Activated naive CD4-positive, alpha-beta T cell treated with anti-CD3 and anti-CD28 coated beads, Interleukin-2, amount 10 ng/mL, durations not matched to agents 7 days and 5 days (primary cell): ENCODE measurements around the gene TCF19.
A peak's percentile ranks its signal among the peaks of the same experiment; 100 is the strongest.

Experiments used
- CTCF ChIA-PET: fragments of 350-600 bp; sonication (Branson Sonifier 250); formaldehyde crosslinking; loops from one replicate; lab custom pipeline; 2021; ENCODE audit warnings: antibody characterized with exemption; lab: Charles Lee
- DNase-seq: peaks from one replicate; pipeline ENCODE4 v3.0.0-alpha.2; 2020
- H3K27ac Mint-ChIP-seq: one replicate; pipeline ENCODE4 v1.8.0; 2021; ENCODE audit warnings: mild to moderate bottlenecking, moderate library complexity, mixed read lengths
- H3K27me3 Mint-ChIP-seq: one replicate; pipeline ENCODE4 v1.8.0; 2021; ENCODE audit warnings: mild to moderate bottlenecking, mixed read lengths
- H3K36me3 Mint-ChIP-seq: one replicate; pipeline ENCODE4 v1.8.0; 2021; ENCODE audit warnings: mixed read lengths
- H3K4me1 Mint-ChIP-seq: one replicate; pipeline ENCODE4 v1.8.0; 2021; ENCODE audit warnings: mixed read lengths
- H3K4me3 Mint-ChIP-seq: one replicate; pipeline ENCODE4 v1.8.0; 2021; ENCODE audit warnings: mild to moderate bottlenecking, moderate library complexity, mixed read lengths
- H3K9me3 Mint-ChIP-seq: one replicate; pipeline ENCODE4 v1.8.0; 2021; ENCODE audit warnings: mixed read lengths

The TCF19 gene

GRCh38 chr6:31121131-31121790 is 37.1 kb upstream of the TCF19 start:
- H3K27ac Mint-ChIP-seq, result no peak overlapping the region
- H3K27me3 Mint-ChIP-seq, result peaks cover 54% of the 10 kb centered on the region
- no peak for DNase-seq
- H3K4me1 Mint-ChIP-seq, result no peaks in the 10 kb centered on the region
- H3K36me3 Mint-ChIP-seq, result no peaks in the 10 kb centered on the region
- CTCF ChIA-PET, result no interaction called here
- H3K9me3 Mint-ChIP-seq, result no peaks in the 10 kb centered on the region
- no peak overlapping the region for H3K4me3 Mint-ChIP-seq

GRCh38 chr6:31122791-31123706 is 35.3 kb upstream of the TCF19 start:
- DNase-seq, result no peak
- Mint-ChIP-seq H3K27ac (no peak overlapping the region), H3K36me3 (no peaks in the 10 kb centered on the region), H3K4me3 (no peak overlapping the region), H3K9me3 (no peaks in the 10 kb centered on the region), H3K4me1 (no peaks in the 10 kb centered on the region), H3K27me3 (peaks cover 46% of the 10 kb centered on the region)
- CTCF ChIA-PET, result interaction anchor here (1.2 to 1.3 kb wide), 2 partner anchors 12 to 60 kb away, joined by 3 read pairs; no protein-coding TSS in a partner anchor

GRCh38 chr6:31125162-31125561 is 33.2 kb upstream of the TCF19 start:
- H3K4me1 Mint-ChIP-seq, result no peaks in the 10 kb centered on the region
- CTCF ChIA-PET, result no interaction called here
- H3K9me3 Mint-ChIP-seq, result no peaks in the 10 kb centered on the region
- H3K27me3 Mint-ChIP-seq, result peaks cover 54% of the 10 kb centered on the region
- H3K27ac Mint-ChIP-seq, result no peak overlapping the region
- no peak overlapping the region for H3K4me3 Mint-ChIP-seq
- DNase-seq, result no peak
- no peaks in the 10 kb centered on the region for H3K36me3 Mint-ChIP-seq

GRCh38 chr6:31125586-31126363 is 32.6 kb upstream of the TCF19 start:
- no peak for DNase-seq
- Mint-ChIP-seq H3K4me1 (no peaks in the 10 kb centered on the region), H3K27ac (no peak overlapping the region), H3K27me3 (peaks cover 57% of the 10 kb centered on the region), H3K4me3 (no peak overlapping the region), H3K36me3 (no peaks in the 10 kb centered on the region), H3K9me3 (no peaks in the 10 kb centered on the region)
- CTCF ChIA-PET, result interaction anchor here (0.9 to 1.8 kb wide), 4 partner anchors 9 to 241 kb away, joined by 3 to 4 read pairs (median 4); no protein-coding TSS in a partner anchor

- CTCF ChIA-PET, result interaction anchor here (0.9 to 2.1 kb wide), 9 partner anchors 9 to 240 kb away, joined by 3 to 7 read pairs (median 3); no protein-coding TSS in a partner anchor
Observed at GRCh38 chr6:31126396-31127175, 31.8 kb upstream of the TCF19 start.

GRCh38 chr6:31128093-31128676 is 30.2 kb upstream of the TCF19 start:
- no peaks in the 10 kb centered on the region for H3K4me1 Mint-ChIP-seq

More at GRCh38 chr6:31126396-31127175, 31.8 kb upstream of the TCF19 start:
- Mint-ChIP-seq H3K4me1 (no peaks in the 10 kb centered on the region), H3K9me3 (no peaks in the 10 kb centered on the region), H3K4me3 (no peak overlapping the region), H3K36me3 (no peaks in the 10 kb centered on the region), H3K27me3 (peaks cover 57% of the 10 kb centered on the region), H3K27ac (no peak overlapping the region)
- no peak for DNase-seq

GRCh38 chr6:31129130-31129529 is 29.3 kb upstream of the TCF19 start:
- no peak overlapping the region for H3K27ac Mint-ChIP-seq
- no peaks in the 10 kb centered on the region for H3K4me1 Mint-ChIP-seq
- no peak for DNase-seq
- CTCF ChIA-PET, result interaction anchor here (0.9 to 3.0 kb wide), 14 partner anchors 10 to 249 kb away, joined by 3 to 10 read pairs (median 4); no protein-coding TSS in a partner anchor
- peaks cover 39% of the 10 kb centered on the region for H3K27me3 Mint-ChIP-seq
- no peak overlapping the region for H3K4me3 Mint-ChIP-seq
- no peaks in the 10 kb centered on the region for H3K9me3 Mint-ChIP-seq
- H3K36me3 Mint-ChIP-seq, result no peaks in the 10 kb centered on the region

More at GRCh38 chr6:31128093-31128676, 30.2 kb upstream of the TCF19 start:
- CTCF ChIA-PET, result interaction anchor here (0.6 to 3.0 kb wide), 16 partner anchors 9 to 265 kb away, joined by 3 to 10 read pairs (median 4); no protein-coding TSS in a partner anchor
- no peaks in the 10 kb centered on the region for H3K9me3 Mint-ChIP-seq
- H3K27ac Mint-ChIP-seq, result no peak overlapping the region
- peaks cover 46% of the 10 kb centered on the region for H3K27me3 Mint-ChIP-seq
- peak; percentile 85 for DNase-seq
- no peak overlapping the region for H3K4me3 Mint-ChIP-seq
- no peaks in the 10 kb centered on the region for H3K36me3 Mint-ChIP-seq

- CTCF ChIA-PET, result interaction anchor here (2.6 kb wide), 1 partner anchor 61 kb away, joined by 9 read pairs; no protein-coding TSS in a partner anchor
Observed at GRCh38 chr6:31130751-31131150, 27.6 kb upstream of the TCF19 start.

GRCh38 chr6:31131595-31131994 is 26.8 kb upstream of the TCF19 start:
- no peak overlapping the region for H3K27ac Mint-ChIP-seq
- peaks cover 29% of the 10 kb centered on the region for H3K27me3 Mint-ChIP-seq
- CTCF ChIA-PET, result interaction anchor here (0.5 to 2.6 kb wide), 4 partner anchors 14 to 242 kb away, joined by 3 to 9 read pairs (median 4); no protein-coding TSS in a partner anchor

More at GRCh38 chr6:31130751-31131150, 27.6 kb upstream of the TCF19 start:
- Mint-ChIP-seq H3K27me3 (peaks cover 31% of the 10 kb centered on the region), H3K27ac (no peak overlapping the region), H3K4me3 (no peak overlapping the region), H3K36me3 (no peaks in the 10 kb centered on the region), H3K9me3 (no peaks in the 10 kb centered on the region), H3K4me1 (no peaks in the 10 kb centered on the region)
- no peak for DNase-seq

GRCh38 chr6:31132806-31133205 is 25.6 kb upstream of the TCF19 start:
- CTCF ChIA-PET, result no interaction called here
- H3K27me3 Mint-ChIP-seq, result peaks cover 26% of the 10 kb centered on the region
- no peaks in the 10 kb centered on the region for H3K36me3 Mint-ChIP-seq
- no peak overlapping the region for H3K4me3 Mint-ChIP-seq
- H3K9me3 Mint-ChIP-seq, result no peaks in the 10 kb centered on the region
- no peak for DNase-seq
- peaks cover 4% of the 10 kb centered on the region for H3K4me1 Mint-ChIP-seq
- H3K27ac Mint-ChIP-seq, result no peak overlapping the region

More at GRCh38 chr6:31131595-31131994, 26.8 kb upstream of the TCF19 start:
- Mint-ChIP-seq H3K36me3 (no peaks in the 10 kb centered on the region), H3K9me3 (no peaks in the 10 kb centered on the region), H3K4me1 (no peaks in the 10 kb centered on the region), H3K4me3 (no peak overlapping the region)
- no peak for DNase-seq

- no peaks in the 10 kb centered on the region for H3K9me3 Mint-ChIP-seq
- H3K4me3 Mint-ChIP-seq, result no peak overlapping the region
- peaks cover 10% of the 10 kb centered on the region for H3K27me3 Mint-ChIP-seq
- H3K27ac Mint-ChIP-seq, result no peak overlapping the region
- peaks cover 4% of the 10 kb centered on the region for H3K4me1 Mint-ChIP-seq
- no peak for DNase-seq
- no peaks in the 10 kb centered on the region for H3K36me3 Mint-ChIP-seq
- CTCF ChIA-PET, result interaction anchor here (0.9 to 5.0 kb wide), 3 partner anchors 10 to 231 kb away, joined by 3 to 46 read pairs (median 3); no protein-coding TSS in a partner anchor
Observed at GRCh38 chr6:31135710-31136109, 22.7 kb upstream of the TCF19 start.

GRCh38 chr6:31138982-31139381 is 19.4 kb upstream of the TCF19 start, which contains the start of gene PSORS1C2:
TSS of gene PSORS1C2 (minus strand) at chr6:31139066. CDS start at chr6:31139026, 40 bp downstream.
- H3K36me3 Mint-ChIP-seq, result peaks cover 6% of the 10 kb centered on the region
- no peak for DNase-seq
- H3K4me1 Mint-ChIP-seq, result peaks cover 4% of the 10 kb centered on the region
- H3K27ac Mint-ChIP-seq, result no peak within 1 kb of the TSS
- H3K27me3 Mint-ChIP-seq, result peaks cover 10% of the 10 kb centered on the region
- CTCF ChIA-PET, result interaction anchor here (0.7 to 5.0 kb wide), 6 partner anchors 11 to 228 kb away, joined by 3 to 46 read pairs (median 8); no protein-coding TSS in a partner anchor
- H3K9me3 Mint-ChIP-seq, result no peaks in the 10 kb centered on the region
- no peak within 1 kb of the TSS for H3K4me3 Mint-ChIP-seq
